Chondrocyte (in vitro differentiated cells): ENCODE measurements around the gene BST1. TPM values are rescaled to one million over a fixed set of nuclear protein-coding genes. Genes with fewer than 3 reads are reported as not detected.

Experiments
- DNase-seq: peaks from one replicate; pipeline ENCODE4 v3.0.0; 2021; ENCODE audit warnings: mixed read lengths, low spot score
- H3K27ac Mint-ChIP-seq: one replicate; pipeline ENCODE4 v1.8.0; 2021; ENCODE audit warnings: mild to moderate bottlenecking, moderate library complexity, mixed read lengths; ENCODE audit not compliant: unreplicated experiment
- H3K27me3 Mint-ChIP-seq: 2 replicates; pipeline ENCODE4 v1.8.0; 2021; ENCODE audit warnings: low read depth, mixed read lengths
- H3K36me3 Mint-ChIP-seq: 2 replicates; pipeline ENCODE4 v1.8.0; 2021; ENCODE audit warnings: low read depth, mixed read lengths
- H3K4me1 Mint-ChIP-seq: 2 replicates; pipeline ENCODE4 v1.8.0; 2021; ENCODE audit warnings: low read depth, mild to moderate bottlenecking, mixed read lengths
- H3K4me3 Mint-ChIP-seq: one replicate; pipeline ENCODE4 v1.8.0; 2021; ENCODE audit warnings: mild to moderate bottlenecking, moderate library complexity, mixed read lengths; ENCODE audit not compliant: unreplicated experiment
- H3K9me3 Mint-ChIP-seq: 2 replicates; pipeline ENCODE4 v1.8.0; 2021; ENCODE audit warnings: low read depth, mixed read lengths
- total RNA-seq: library from RNA; stranded (reverse); gene quantifications from 3 replicates; pipeline ENCODE4 v1.2.1, GENCODE V29; 2021
- TF ChIP-seq, protein P1 (sequence below): fragments of 200-600 bp; sonication (generic); IDR thresholded peaks from 2 replicates; pipeline ENCODE4 v1.5.0; 2021; ENCODE audit warnings: antibody characterized with exemption, mild to moderate bottlenecking, moderate library complexity

Gene BST1
- total RNA-seq, 1 donor from 2014 or later, result 0.45 TPM

DNA sequence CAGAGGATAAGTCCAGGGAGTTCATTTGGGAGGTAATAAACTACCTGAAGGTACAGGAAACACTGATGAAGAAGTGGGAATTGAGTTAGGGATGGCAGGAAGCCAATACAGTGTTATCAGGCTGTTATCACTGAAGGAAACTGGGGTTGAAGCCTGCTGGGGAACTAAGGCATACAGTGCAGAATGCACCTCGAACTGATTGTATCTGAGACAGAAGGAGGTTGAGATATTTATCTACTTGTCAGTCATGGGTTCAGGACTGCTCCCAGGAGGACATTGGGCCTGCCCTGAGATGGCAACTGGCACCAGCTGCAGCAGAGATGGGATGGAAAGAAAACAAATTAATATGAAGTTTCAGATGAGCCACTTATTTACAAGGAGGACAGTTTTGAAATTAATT lies 39.8 kb downstream of the BST1 start:
- H3K9me3 Mint-ChIP-seq, result peaks cover 17% of the 10 kb centered on the region
- peaks cover 4% of the 10 kb centered on the region for H3K36me3 Mint-ChIP-seq
- DNase-seq, result no peak
- TF ChIP-seq, protein P1, sequence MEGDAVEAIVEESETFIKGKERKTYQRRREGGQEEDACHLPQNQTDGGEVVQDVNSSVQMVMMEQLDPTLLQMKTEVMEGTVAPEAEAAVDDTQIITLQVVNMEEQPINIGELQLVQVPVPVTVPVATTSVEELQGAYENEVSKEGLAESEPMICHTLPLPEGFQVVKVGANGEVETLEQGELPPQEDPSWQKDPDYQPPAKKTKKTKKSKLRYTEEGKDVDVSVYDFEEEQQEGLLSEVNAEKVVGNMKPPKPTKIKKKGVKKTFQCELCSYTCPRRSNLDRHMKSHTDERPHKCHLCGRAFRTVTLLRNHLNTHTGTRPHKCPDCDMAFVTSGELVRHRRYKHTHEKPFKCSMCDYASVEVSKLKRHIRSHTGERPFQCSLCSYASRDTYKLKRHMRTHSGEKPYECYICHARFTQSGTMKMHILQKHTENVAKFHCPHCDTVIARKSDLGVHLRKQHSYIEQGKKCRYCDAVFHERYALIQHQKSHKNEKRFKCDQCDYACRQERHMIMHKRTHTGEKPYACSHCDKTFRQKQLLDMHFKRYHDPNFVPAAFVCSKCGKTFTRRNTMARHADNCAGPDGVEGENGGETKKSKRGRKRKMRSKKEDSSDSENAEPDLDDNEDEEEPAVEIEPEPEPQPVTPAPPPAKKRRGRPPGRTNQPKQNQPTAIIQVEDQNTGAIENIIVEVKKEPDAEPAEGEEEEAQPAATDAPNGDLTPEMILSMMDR, result no peak
- peaks cover 12% of the 10 kb centered on the region for H3K4me1 Mint-ChIP-seq
- no peak overlapping the region for H3K4me3 Mint-ChIP-seq
- H3K27me3 Mint-ChIP-seq, result no peaks in the 10 kb centered on the region
- no peak overlapping the region for H3K27ac Mint-ChIP-seq

DNA sequence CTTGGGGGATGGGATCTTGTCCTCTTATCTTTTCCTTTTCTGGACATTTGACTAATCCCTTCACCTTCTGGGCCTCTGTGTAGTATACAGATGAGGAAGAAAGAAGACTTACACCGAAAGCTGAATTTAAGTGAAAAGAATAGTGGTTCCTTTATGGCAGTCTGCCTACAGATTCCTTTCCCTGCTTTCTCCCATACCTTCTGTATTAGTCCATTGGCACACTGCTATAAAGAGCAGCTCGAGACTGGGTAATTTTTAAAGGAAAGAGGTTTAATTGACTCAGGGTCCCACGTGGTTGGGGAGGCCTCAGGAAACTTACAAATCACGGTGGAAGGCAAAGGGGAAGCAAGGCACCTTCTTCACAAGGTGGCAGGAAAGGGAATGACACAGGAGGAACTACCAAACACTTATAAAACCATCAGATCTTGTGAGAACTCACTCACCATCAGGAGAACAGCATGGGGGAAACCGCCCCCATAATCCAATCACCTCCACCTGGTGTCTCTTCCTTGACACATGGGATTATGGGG lies 41.2 kb downstream of the BST1 start:
- H3K4me1 Mint-ChIP-seq, result peaks cover 6% of the 10 kb centered on the region
- TF ChIP-seq, protein P1, result no peak
- H3K27ac Mint-ChIP-seq, result no peak overlapping the region
- H3K36me3 Mint-ChIP-seq, result peaks cover 4% of the 10 kb centered on the region
- H3K27me3 Mint-ChIP-seq, result peaks cover 4% of the 10 kb centered on the region
- peaks cover 17% of the 10 kb centered on the region for H3K9me3 Mint-ChIP-seq
- no peak for DNase-seq
- no peak overlapping the region for H3K4me3 Mint-ChIP-seq

DNA sequence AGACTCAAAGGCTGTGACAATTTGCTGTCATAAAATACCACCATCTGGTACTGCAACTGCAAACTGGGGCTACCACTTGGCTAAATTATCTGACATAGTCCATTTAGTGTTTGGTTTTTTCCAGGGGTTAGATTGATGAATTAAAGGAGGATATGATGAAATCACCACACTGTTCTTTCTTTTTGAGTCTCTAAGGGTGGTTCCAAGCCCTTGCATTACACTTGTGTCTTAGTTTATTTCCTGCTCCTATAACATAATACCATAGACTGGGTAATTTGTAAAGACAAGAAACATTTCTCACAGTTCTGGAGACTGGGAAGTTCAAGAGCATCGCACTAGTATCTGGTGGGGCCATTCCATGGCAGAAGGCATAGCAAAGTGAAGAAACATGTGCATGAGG lies 43.2 kb downstream of the BST1 start:
- no peak overlapping the region for H3K4me3 Mint-ChIP-seq
- TF ChIP-seq, protein P1, result no peak
- no peak overlapping the region for H3K27ac Mint-ChIP-seq
- H3K9me3 Mint-ChIP-seq, result peaks cover 15% of the 10 kb centered on the region
- DNase-seq, result no peak
- H3K36me3 Mint-ChIP-seq, result peaks cover 3% of the 10 kb centered on the region
- H3K4me1 Mint-ChIP-seq, result peaks cover 4% of the 10 kb centered on the region
- peaks cover 4% of the 10 kb centered on the region for H3K27me3 Mint-ChIP-seq

DNA sequence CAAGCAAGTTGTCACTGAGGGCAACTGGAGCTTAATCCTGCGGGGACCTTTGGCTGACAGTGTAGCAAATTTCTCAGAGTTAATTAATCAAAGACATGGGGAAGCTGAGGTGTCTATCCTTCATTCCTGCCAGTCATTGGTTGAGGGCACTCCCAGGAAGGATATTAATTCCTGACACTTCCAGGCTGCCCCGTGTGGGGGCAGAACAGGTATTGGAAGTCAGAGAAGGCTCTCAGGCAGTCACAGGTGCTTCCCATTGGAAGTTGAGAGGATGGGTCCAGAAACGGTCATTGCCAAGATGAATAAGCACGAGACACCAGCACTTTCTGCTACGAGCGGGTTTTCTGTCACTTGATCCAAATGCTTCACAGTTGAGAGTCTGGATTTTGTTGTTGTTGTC lies 46.1 kb downstream of the BST1 start:
- DNase-seq, result no peak
- Mint-ChIP-seq H3K36me3 (no peaks in the 10 kb centered on the region), H3K27ac (no peak overlapping the region), H3K27me3 (peaks cover 4% of the 10 kb centered on the region), H3K9me3 (peaks cover 5% of the 10 kb centered on the region), H3K4me3 (no peak overlapping the region), H3K4me1 (peaks cover 3% of the 10 kb centered on the region)
- TF ChIP-seq, protein P1, result no peak

DNA sequence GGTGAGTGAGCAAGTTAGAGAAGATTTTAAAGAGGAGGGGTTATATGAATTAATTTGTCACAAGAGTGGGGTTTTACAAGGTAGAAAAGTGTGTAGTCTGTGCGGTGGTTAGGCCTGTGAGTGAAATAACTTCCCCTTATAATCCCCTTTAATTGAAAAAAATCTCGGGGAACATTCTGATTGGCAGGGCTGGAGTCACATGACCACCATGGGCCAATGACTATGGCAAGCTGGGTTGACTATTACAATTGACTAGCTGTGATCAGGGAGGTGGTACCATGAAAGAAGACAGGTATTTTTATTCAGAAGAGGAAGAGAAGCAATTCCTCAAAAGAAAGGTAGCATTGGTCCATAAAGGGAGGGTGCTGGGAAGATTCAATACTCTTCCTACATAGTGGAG lies 48.3 kb downstream of the BST1 start:
- no peak for DNase-seq
- H3K9me3 Mint-ChIP-seq, result peaks cover 2% of the 10 kb centered on the region
- no peaks in the 10 kb centered on the region for H3K36me3 Mint-ChIP-seq
- TF ChIP-seq, protein P1, result no peak
- peaks cover 4% of the 10 kb centered on the region for H3K27me3 Mint-ChIP-seq
- no peak overlapping the region for H3K27ac Mint-ChIP-seq
- H3K4me3 Mint-ChIP-seq, result no peak overlapping the region
- H3K4me1 Mint-ChIP-seq, result peaks cover 13% of the 10 kb centered on the region
